Glutamatergic neuron (in vitro differentiated cells): ENCODE measurements around the gene HCN2. TPM values are rescaled to one million over a fixed set of nuclear protein-coding genes. Genes with fewer than 3 reads are reported as not detected.

ENCODE experiments used
- DNase-seq: peaks from one replicate; pipeline ENCODE4 v3.0.0; 2022
- H3K27ac Mint-ChIP-seq: one replicate; pipeline ENCODE4 v1.8.0; 2020; ENCODE audit warnings: mild to moderate bottlenecking, mixed read lengths, inconsistent platforms; ENCODE audit not compliant: unreplicated experiment
- H3K27me3 Mint-ChIP-seq: one replicate; pipeline ENCODE4 v1.8.0; 2020; ENCODE audit warnings: mild to moderate bottlenecking, moderate library complexity, mixed read lengths, inconsistent platforms; ENCODE audit not compliant: unreplicated experiment
- H3K36me3 Mint-ChIP-seq: one replicate; pipeline ENCODE4 v1.8.0; 2020; ENCODE audit warnings: mild to moderate bottlenecking, mixed read lengths, inconsistent platforms; ENCODE audit not compliant: unreplicated experiment
- H3K4me1 Mint-ChIP-seq: one replicate; pipeline ENCODE4 v1.8.0; 2020; ENCODE audit warnings: mild to moderate bottlenecking, low read depth, mixed read lengths, inconsistent platforms; ENCODE audit not compliant: unreplicated experiment
- H3K4me3 Mint-ChIP-seq: one replicate; pipeline ENCODE4 v1.8.0; 2020; ENCODE audit warnings: mild to moderate bottlenecking, mixed read lengths, inconsistent platforms; ENCODE audit not compliant: unreplicated experiment
- H3K9me3 Mint-ChIP-seq: one replicate; pipeline ENCODE4 v1.8.0; 2020; ENCODE audit warnings: mild to moderate bottlenecking, moderate library complexity, mixed read lengths, inconsistent platforms; ENCODE audit not compliant: unreplicated experiment
- CTCF ChIP-seq: fragments of 200-600 bp; sonication (generic); IDR thresholded peaks from one replicate; pipeline ENCODE4 v1.5.0; 2021; ENCODE audit not compliant: partially characterized antibody, unreplicated experiment
- total RNA-seq: library from RNA; stranded (reverse); fragmentation: NEBNext Ultra II Directional; extraction: Animal tissue kit (Norgen Biotek cat#: 25700); gene quantifications from one replicate; pipeline ENCODE4 v1.2.1, GENCODE V29; 2021; ENCODE audit not compliant: unreplicated experiment

HCN2 gene
- total RNA-seq, 1 donor from 2014 or later, result 33.2 TPM

- H3K27ac Mint-ChIP-seq, result no peak overlapping the region
- no peak overlapping the region for H3K4me3 Mint-ChIP-seq
- DNase-seq, result no peak
- H3K27me3 Mint-ChIP-seq, result peaks cover 8% of the 10 kb centered on the region
- peaks cover 9% of the 10 kb centered on the region for H3K4me1 Mint-ChIP-seq
- H3K36me3 Mint-ChIP-seq, result peaks cover 2% of the 10 kb centered on the region
- TF ChIP-seq CTCF, result no peak
- H3K9me3 Mint-ChIP-seq, result peaks cover 6% of the 10 kb centered on the region
Observed at GRCh38 chr19:607301-608154, 17.8 kb downstream of the HCN2 start.

DNA sequence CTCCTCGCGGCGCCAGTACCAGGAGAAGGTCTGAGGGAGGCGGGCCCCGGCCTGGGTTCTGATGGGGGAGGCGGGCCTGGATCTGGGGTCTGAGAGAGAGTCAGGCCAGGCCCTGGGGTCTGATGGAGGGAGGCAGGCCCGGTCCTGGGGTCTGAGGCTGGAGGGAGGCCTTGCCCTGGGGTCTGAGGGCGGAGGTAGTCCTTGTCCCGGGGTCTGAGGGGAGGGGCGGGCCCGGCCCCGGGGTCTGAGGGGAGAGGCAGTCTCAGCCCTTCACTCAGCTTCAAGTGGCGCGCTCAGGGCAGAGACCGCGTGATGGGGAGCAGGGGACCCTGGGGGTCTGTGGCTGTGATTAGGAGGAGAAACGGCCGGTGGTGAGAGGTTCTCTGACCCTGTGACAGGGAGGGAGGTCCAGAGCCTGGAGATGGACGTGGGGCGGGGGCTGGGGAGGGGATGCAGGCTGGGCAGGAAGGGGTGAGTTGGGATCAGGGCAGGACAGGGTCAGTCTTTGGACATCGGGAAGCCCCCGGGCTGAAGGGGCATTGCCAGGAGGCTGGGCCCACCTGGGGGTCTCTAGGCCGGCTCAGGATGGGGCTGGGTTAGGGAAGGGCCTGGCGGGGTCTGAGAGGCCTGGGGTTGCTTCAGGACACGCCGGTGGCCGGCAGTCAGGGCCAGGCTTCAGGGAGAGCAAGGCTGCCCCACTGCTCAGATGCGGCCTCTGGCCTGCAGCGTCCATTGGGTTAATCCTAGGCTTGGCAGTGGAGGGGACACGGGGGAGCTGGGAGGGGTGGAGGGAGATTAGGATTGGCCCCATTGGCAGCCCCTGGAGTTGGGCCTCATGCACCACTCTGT is 18.7 kb downstream of the HCN2 start:
- H3K27me3 Mint-ChIP-seq, result peaks cover 7% of the 10 kb centered on the region
- no peak for TF ChIP-seq CTCF
- peaks cover 5% of the 10 kb centered on the region for H3K9me3 Mint-ChIP-seq
- no peak overlapping the region for H3K4me3 Mint-ChIP-seq
- no peak for DNase-seq
- no peak overlapping the region for H3K27ac Mint-ChIP-seq
- H3K36me3 Mint-ChIP-seq, result no peaks in the 10 kb centered on the region
- peaks cover 9% of the 10 kb centered on the region for H3K4me1 Mint-ChIP-seq

GRCh38 chr19:609004-609346 is 19.3 kb downstream of the HCN2 start:
- DNase-seq, result no peak
- peaks cover 6% of the 10 kb centered on the region for H3K27me3 Mint-ChIP-seq

DNA sequence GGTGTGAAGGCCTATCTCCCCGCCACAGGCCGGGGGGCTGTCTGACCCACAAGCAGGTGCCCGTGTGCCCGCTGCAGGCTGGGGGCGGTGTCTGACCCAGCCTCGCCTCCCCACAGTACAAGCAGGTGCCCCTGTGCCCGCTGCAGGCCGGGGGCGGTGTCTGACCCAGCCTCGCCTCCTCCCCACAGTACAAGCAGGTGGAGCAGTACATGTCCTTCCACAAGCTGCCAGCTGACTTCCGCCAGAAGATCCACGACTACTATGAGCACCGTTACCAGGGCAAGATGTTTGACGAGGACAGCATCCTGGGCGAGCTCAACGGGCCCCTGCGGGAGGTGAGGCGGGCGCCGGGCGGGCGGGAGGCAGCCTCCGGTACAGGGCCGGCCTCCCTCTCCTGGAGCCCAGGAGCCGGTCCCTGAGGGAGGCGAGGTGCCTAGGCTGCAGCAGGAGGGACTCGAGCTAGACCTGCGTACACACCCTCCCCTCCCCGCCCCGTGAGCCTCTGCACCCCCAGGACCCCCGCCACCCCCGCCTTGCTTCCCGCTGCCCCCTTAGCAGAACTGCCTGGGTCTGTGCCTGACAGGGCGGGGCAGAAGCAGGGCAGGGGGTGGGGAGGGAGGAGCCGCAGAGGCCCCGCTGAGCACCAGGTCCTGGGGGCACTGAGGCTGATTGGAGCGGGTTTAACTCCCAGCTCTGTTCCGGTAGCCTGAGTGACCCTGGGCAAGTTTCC is 20.6 kb downstream of the HCN2 start:
- TF ChIP-seq CTCF, result no peak
- no peak for DNase-seq
- H3K9me3 Mint-ChIP-seq, result peaks cover 8% of the 10 kb centered on the region
- H3K36me3 Mint-ChIP-seq, result no peaks in the 10 kb centered on the region
- H3K27ac Mint-ChIP-seq, result peak overlapping the region; percentile 72
- peaks cover 9% of the 10 kb centered on the region for H3K4me1 Mint-ChIP-seq
- H3K27me3 Mint-ChIP-seq, result peaks cover 6% of the 10 kb centered on the region
- H3K4me3 Mint-ChIP-seq, result no peak overlapping the region

More at GRCh38 chr19:609004-609346, 19.3 kb downstream of the HCN2 start:
- Mint-ChIP-seq H3K9me3 (peaks cover 2% of the 10 kb centered on the region), H3K36me3 (no peaks in the 10 kb centered on the region), H3K4me3 (no peak overlapping the region), H3K27ac (no peak overlapping the region), H3K4me1 (peaks cover 9% of the 10 kb centered on the region)
- no peak for TF ChIP-seq CTCF
